Fibroblast of skin of left biceps (primary cell): ENCODE results near the gene SHF.

ENCODE experiments used
- DNase-seq, 2 experiments: peaks; one replicate each; pipeline ENCODE4 v3.0.0-alpha.2; 2013; ENCODE audit warnings: low read depth in 2 of 2

Gene SHF

GRCh38 chr15:45126535-45127158 lies 61.1 kb downstream of the SHF start:
- peak in 1 of 2 experiments; percentile 2 for DNase-seq

DNA sequence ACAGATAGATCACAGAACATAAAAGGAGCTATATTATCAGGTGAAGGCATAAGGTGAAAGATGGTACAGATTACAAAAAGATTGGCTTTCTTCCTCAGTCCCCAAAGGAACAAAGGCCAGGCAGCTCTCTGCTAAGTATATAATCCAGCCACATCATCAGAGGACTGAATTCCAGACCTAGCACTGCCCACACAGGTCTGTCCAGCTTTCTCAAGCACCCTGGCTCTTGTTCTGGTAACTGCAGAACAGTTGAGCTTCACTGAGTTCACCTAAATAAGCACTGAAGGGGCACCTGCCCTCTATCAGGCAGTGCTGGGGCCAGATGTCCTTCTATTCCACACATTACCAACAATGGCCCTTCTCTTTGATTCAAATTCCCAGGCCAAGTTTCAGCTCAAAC lies 64.4 kb downstream of the SHF start:
- no peak for DNase-seq

- DNase-seq = no peak
Observed at GRCh38 chr15:45122719-45123118, 65.0 kb downstream of the SHF start.

DNA sequence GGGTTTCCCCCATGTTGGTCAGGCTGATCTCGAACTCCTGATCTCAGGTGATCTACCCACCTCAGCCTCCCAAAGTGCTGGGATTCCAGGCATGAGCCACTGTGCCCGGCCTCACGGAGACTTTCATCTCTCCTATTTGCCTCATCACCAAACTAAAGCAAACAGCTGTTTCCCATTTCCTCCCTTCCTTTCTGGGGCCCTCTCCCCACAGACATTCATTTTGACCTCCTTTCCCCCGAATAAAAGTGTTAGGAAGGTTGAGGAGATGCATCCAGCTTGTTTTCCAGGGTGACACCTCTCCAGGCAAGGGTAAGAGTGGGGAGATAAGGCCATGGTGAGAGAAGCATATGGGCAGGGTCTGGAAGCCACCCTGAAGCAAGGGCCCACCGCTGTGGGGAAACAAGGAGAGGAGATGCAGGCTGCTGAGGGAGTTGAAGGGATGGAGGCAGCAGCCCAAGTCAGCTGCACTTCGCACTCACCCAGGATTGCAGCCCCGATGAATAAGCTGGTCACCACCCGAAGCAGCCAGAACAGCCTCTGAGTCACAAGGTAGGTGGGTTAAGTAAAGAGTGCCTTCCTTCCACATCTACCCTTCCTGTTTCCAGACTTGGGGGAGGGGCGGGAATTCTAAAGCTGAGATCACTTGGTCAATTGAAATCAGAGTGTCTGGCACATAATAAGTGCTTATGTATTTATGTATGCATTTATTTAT lies 65.9 kb downstream of the SHF start:
- DNase-seq = peak; percentile 34 to 43

DNA sequence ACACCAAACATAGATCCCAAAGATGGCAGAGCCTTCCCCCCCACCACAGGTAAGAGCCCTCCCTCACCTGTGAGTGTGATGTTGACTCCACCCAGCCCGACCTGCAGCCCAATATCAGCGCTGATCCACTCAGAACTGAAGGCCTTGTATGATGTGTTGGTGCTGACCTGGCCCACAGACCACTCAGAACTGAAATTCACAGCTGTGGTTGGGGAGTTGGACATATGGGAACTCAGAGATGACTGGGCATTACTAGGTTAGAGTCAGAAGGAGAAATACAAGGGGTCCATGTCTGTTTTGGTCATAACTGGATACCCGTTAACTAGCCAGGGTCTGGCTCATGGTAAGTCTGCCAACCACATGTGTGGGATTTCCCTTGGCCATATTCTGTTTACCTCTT lies 66.7 kb downstream of the SHF start:
- no peak for DNase-seq

DNA sequence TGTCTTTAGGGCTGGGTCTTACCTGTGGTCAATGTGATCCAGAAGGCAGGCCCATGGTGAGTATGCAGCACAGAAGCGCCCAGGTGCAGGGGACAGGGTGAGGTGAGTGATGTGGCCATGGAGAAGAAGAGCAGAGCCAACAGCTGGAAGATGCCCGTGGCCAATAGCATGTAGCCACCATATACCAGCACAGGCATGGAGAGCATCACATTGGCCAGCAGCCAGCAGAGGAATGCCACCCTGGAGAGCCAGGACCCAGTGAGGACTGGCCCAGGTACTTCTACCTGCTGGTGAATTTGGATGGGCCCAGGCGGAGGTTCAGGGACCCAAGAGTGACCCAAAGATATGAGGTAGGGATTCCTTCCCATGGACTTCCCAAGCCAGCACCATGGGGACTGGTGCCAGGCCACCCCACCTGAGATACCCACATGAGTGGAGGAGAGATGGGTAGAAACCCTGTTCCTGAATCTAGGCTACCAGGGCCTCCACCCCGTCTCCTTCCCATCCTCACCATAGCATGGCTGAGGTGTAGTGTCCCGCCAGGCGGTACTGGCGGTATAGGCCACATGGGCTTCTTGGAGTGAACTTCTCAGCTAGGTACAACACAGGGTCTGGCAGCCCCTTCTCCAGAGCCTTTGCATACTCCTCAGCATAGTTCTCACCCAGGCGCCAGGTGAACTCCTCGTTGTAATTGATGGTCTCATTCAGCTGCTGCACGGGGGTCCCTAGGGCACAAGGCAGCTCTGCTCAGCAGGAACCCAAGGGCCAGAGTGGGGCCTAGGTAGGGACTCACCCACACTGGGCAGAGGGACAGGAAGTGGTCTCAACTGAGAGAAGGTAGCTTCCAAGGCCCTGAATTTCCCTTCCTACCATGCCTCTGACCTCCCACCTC lies 67.4 kb downstream of the SHF start:
- no peak for DNase-seq

DNA sequence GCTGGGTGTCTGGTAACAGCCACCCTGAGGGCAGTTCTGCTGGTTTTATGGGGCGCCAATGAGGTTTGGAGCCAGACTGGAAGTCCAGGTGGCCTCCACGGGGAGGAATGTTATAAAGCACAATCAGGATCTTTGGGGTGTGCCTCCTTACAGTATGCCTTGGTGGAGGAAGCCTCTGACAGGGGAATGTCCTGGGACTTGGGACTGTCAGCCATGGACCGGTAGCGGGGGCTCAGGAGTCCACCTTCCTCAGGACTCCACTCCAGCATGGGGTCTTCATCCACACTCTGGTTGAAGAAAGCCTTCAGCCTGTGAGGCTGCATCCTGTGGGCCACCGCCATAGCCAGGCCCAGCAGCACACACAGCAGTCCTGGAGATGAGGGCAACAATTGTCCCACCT lies 68.8 kb downstream of the SHF start:
- DNase-seq = no peak

GRCh38 chr15:45118131-45118588 lies 69.6 kb downstream of the SHF start:
- DNase-seq = peak; percentile 64 to 67

DNA sequence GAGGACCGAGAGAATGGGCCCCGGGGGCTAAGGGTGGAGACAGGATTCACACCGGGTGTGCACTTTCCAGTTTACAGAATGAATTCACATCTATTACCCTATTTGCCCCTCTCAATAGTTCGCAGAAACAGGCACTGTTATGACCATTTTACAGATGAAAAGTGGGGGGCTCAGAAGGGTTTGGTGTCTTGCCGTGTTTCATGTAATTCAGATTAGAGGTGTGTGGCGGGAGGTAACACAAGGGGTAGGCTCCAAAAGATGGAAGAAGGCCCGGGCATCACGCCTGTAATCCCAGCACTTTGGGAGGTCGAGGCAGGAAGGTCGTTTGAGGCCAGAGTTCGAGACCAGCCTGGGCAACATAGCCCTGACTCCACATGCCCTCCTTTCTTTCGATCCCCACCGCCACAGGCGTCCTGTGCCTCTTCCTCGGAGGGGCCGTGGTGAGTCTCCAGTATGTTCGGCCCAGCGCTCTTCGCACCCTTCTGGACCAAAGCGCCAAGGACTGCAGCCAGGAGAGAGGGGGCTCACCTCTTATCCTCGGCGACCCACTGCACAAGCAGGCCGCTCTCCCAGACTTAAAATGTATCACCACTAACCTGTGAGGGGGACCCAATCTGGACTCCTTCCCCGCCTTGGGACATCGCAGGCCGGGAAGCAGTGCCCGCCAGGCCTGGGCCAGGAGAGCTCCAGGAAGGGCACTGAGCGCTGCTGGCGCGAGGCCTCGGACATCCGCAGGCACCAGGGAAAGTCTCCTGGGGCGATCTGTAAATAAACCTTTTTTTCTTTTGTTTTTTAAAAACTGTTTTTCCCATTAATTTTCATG lies 70.2 kb downstream of the SHF start:
- no peak for DNase-seq
